Thyroid gland (tissue), 4 donors: Measurements from ENCODE around the gene OR5K3.

ENCODE experiments used
- POLR2A ChIP-seq, 2 donors: fragments of 450-650 bp; IDR thresholded peaks; one replicate each; pipeline ENCODE4 v1.6.1; 2017; ENCODE audit warnings: antibody characterized with exemption in 2 of 2, mild to moderate bottlenecking in 2 of 2, moderate library complexity in 1 of 2
- TF ChIP-seq, protein P1 (sequence below), 6 experiments: fragments of 200-600 bp in 3 of 6; fragments of 450-650 bp in 3 of 6; sonication (generic) in 3 of 6; IDR thresholded peaks; one replicate each; pipeline ENCODE4 v1.5.1; 2016 to 2019; ENCODE audit warnings: antibody characterized with exemption in 6 of 6, mild to moderate bottlenecking in 2 of 6, inconsistent platforms in 1 of 6, moderate library complexity in 1 of 6

DNA sequence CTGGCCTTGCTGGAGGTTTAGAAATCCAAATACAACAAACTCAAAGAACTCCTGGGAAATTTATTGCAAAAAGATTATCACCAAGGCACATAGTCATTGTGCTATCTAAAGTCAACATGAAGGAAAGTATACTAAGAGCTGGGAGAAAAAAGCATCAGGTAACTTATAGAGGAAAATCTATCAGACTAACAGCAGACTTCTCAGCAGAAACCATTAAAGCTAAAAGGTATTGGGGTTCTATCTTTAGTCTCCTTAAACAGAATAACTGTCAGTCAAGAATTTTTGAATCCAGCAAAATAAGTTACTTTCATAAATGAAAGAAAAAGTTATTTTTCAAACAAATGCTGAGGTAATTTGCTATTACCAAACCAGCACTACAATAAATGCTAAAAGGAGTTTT, 8.0 kb downstream of the OR5K3 start:
- TF ChIP-seq, protein P1, sequence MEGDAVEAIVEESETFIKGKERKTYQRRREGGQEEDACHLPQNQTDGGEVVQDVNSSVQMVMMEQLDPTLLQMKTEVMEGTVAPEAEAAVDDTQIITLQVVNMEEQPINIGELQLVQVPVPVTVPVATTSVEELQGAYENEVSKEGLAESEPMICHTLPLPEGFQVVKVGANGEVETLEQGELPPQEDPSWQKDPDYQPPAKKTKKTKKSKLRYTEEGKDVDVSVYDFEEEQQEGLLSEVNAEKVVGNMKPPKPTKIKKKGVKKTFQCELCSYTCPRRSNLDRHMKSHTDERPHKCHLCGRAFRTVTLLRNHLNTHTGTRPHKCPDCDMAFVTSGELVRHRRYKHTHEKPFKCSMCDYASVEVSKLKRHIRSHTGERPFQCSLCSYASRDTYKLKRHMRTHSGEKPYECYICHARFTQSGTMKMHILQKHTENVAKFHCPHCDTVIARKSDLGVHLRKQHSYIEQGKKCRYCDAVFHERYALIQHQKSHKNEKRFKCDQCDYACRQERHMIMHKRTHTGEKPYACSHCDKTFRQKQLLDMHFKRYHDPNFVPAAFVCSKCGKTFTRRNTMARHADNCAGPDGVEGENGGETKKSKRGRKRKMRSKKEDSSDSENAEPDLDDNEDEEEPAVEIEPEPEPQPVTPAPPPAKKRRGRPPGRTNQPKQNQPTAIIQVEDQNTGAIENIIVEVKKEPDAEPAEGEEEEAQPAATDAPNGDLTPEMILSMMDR (IDR thresholded peaks at IDR 0.05) = no peak
- TF ChIP-seq POLR2A (IDR thresholded peaks at IDR 0.05) = no peak
